HepG2 (cell line): ENCODE measurements around the gene ZNF302. TPM values are rescaled to one million over a fixed set of nuclear protein-coding genes. Genes with fewer than 3 reads are reported as not detected.
A peak's percentile ranks its signal among the peaks of the same experiment; 100 is the strongest.

ENCODE experiments used
- ATAC-seq: fragments of 200-7000 bp; cut with Tn5 transposase; 3 replicates; pipeline ENCODE4 v1.9.1; 2020; ENCODE audit warnings: mild to moderate bottlenecking, moderate library complexity
- BruUV-seq: library from RNA; stranded (reverse); fragments of 400-500 nt; replicated peaks from 2 replicates; lab custom pipeline; 2021; lab: Mats Ljungman, UMichigan
- CTCF ChIA-PET: fragments of 300-600 bp; formaldehyde crosslinking; extraction: SDS; loops from one replicate; lab custom pipeline; 2021; ENCODE audit warnings: low total read pairs, inconsistent platforms, low intra/inter-chr PET ratio; lab: Yijun Ruan, JAX
- POLR2A ChIA-PET: fragments of 350-600 bp; sonication (Branson Sonifier 250); formaldehyde crosslinking; loops from one replicate; lab custom pipeline; 2020; ENCODE audit warnings: antibody characterized with exemption, inconsistent platforms; lab: Yijun Ruan, JAX
- DNase-seq: peaks from one replicate; pipeline ENCODE4 v3.0.0-alpha.2; 2015; ENCODE audit warnings: low spot score
- FAIRE-seq: peaks from 3 replicates; lab custom pipeline; 2011; peaks lifted over from hg19 to GRCh38; lab: Jason Lieb, UNC
- H2AFZ ChIP-seq: one replicate; pipeline ENCODE4 v1.6.1; 2011; ENCODE audit warnings: low read length, inconsistent platforms
- H3K27ac ChIP-seq: fragments of 300-600 bp; 3 replicates; pipeline ENCODE4 v1.8.0; 2011; ENCODE audit warnings: mixed run types, mild to moderate bottlenecking, mixed read lengths, low read length, inconsistent platforms; ENCODE audit not compliant: insufficient read depth; ENCODE audit errors: extremely low read length
- H3K27me3 ChIP-seq, 2 experiments: fragments of 200-600 bp in 1 of 2; 2 replicates in 1 of 2; 3 replicates in 1 of 2; pipeline versions ENCODE4 v1.6.0 to v1.8.0; 2011; ENCODE audit warnings: low read length in 2 of 2, mild to moderate bottlenecking in 2 of 2, moderate library complexity in 2 of 2, inconsistent platforms in 1 of 2; ENCODE audit not compliant: insufficient read depth in 2 of 2, control insufficient read depth in 1 of 2
- H3K36me3 ChIP-seq, 2 experiments: fragments of 200-600 bp in 1 of 2; replicated peaks in 1 of 2; 2 replicates in 1 of 2; 3 replicates in 1 of 2; pipeline versions ENCODE4 v1.5.1 to v1.8.0; 2011; ENCODE audit warnings: low read length in 2 of 2, inconsistent platforms in 1 of 2; ENCODE audit not compliant: insufficient read depth in 2 of 2, control insufficient read depth in 1 of 2
- H3K4me1 ChIP-seq: 2 replicates; pipeline ENCODE4 v1.5.1; 2012; ENCODE audit warnings: low read length, inconsistent platforms; ENCODE audit not compliant: insufficient read depth
- H3K4me2 ChIP-seq: 2 replicates; pipeline ENCODE4 v1.6.0; 2011; ENCODE audit warnings: low read depth, low read length, inconsistent platforms
- H3K4me3 ChIP-seq, 3 experiments: fragments of 200-600 bp in 1 of 3; sonication (generic), shearing (Covaris generic) in 1 of 3; replicated peaks in 1 of 3; 2 replicates each; pipeline ENCODE4 v1.5.1; 2011 to 2016; ENCODE audit warnings: low read length in 3 of 3, inconsistent platforms in 2 of 3, low read depth in 2 of 3, mild to moderate bottlenecking in 2 of 3, control low read depth in 1 of 3, mixed read lengths in 1 of 3; ENCODE audit not compliant: insufficient read depth in 1 of 3
- H3K79me2 ChIP-seq: one replicate; pipeline ENCODE4 v1.6.1; 2011; ENCODE audit warnings: low read length, inconsistent platforms; ENCODE audit not compliant: insufficient read depth
- H3K9ac ChIP-seq: 2 replicates; pipeline ENCODE4 v1.6.0; 2011; ENCODE audit warnings: mild to moderate bottlenecking, low read depth, low read length, inconsistent platforms; ENCODE audit not compliant: insufficient read depth
- H3K9me3 ChIP-seq: 2 replicates; pipeline ENCODE4 v1.5.1; 2012; ENCODE audit warnings: mild to moderate bottlenecking, low read length
- H4K20me1 ChIP-seq: 2 replicates; pipeline ENCODE4 v1.6.0; 2011; ENCODE audit warnings: inconsistent platforms, mild to moderate bottlenecking, low read length, moderate library complexity; ENCODE audit not compliant: insufficient read depth
- BRCA1 ChIP-seq: sonication (generic); formaldehyde crosslinking; IDR thresholded peaks from 2 replicates; pipeline ENCODE4 v1.4.0; 2020; ENCODE audit warnings: missing genetic modification reagents
- BRF2 ChIP-seq: sonication (generic); formaldehyde crosslinking; IDR thresholded peaks from 2 replicates; pipeline ENCODE4 v1.8.1; 2022; ENCODE audit warnings: mild to moderate bottlenecking, missing genetic modification reagents
- CERS6 ChIP-seq: sonication (generic); formaldehyde crosslinking; IDR thresholded peaks from 2 replicates; pipeline ENCODE4 v1.5.0; 2020; ENCODE audit warnings: missing genetic modification reagents
- DNMT3B ChIP-seq: conservative IDR thresholded peaks from 2 replicates; pipeline ENCODE4 v1.6.1; 2016; ENCODE audit warnings: missing biosample characterization, control low read depth
- FOSL1 ChIP-seq: sonication (generic); formaldehyde crosslinking; IDR thresholded peaks from 2 replicates; pipeline ENCODE4 v1.9.0; 2021; ENCODE audit warnings: missing genetic modification reagents, borderline replicate concordance
- PAXIP1 ChIP-seq: sonication (generic); formaldehyde crosslinking; conservative IDR thresholded peaks from 2 replicates; pipeline ENCODE4 v1.4.0; 2020; ENCODE audit warnings: mild to moderate bottlenecking, missing genetic modification reagents, moderate library complexity
- SMAD1 ChIP-seq: sonication (generic); formaldehyde crosslinking; IDR thresholded peaks from 2 replicates; pipeline ENCODE4 v1.4.0; 2020; ENCODE audit warnings: missing genetic modification reagents, low read depth, mild to moderate bottlenecking, borderline replicate concordance
- TBP ChIP-seq: sonication (generic); formaldehyde crosslinking; IDR thresholded peaks from 2 replicates; pipeline ENCODE4 v1.5.0; 2020; ENCODE audit warnings: missing genetic modification reagents
- TRIM22 ChIP-seq: fragments of 450-650 bp; IDR thresholded peaks from 2 replicates; pipeline ENCODE4 v1.6.1; 2017
- ZBED4 ChIP-seq: sonication (generic); formaldehyde crosslinking; IDR thresholded peaks from 2 replicates; pipeline ENCODE4 v1.4.0; 2020; ENCODE audit warnings: missing genetic modification reagents, borderline replicate concordance
- WGBS: methylation state at CpG from one replicate; pipeline ENCODE4 v1.1.6; 2017; ENCODE audit warnings: low lambda C conversion rate; 5-methylcytosine and 5-hydroxymethylcytosine counted together
- in situ Hi-C: cut with HindIII; loops from 2 replicates; pipeline ENCODE4 v1.10.0; 2017; ENCODE audit warnings: low pct_unique_long_range_greater_than_20kb; ENCODE audit not compliant: extremely low pct_ligation_motif_present
- intact Hi-C: fragments of 100-400 bp; cut with micrococcal nuclease; formaldehyde crosslinking; loops from one replicate; pipeline ENCODE4 v1.10.0; 2022; ENCODE audit not compliant: unreplicated experiment
- polyA plus RNA-seq, 8 experiments: library from polyadenylated mRNA; depleted of rRNA in 3 of 8; stranded (reverse) in 7 of 8; unstranded in 1 of 8; fragments of >200 nt; fragmentation: Illumina TruSeq in 4 of 8; extraction: Trizol in 4 of 8; gene quantifications; 2 replicates each; pipeline versions ENCODE4 v1.2.1 to v1.2.3, GENCODE V29; 2011 to 2016; ENCODE audit warnings: low read depth in 4 of 8, missing spikeins in 1 of 8, mixed read lengths in 1 of 8; ENCODE audit not compliant: insufficient read depth in 1 of 8
- total RNA-seq, 5 experiments: library from RNA; depleted of rRNA; stranded (reverse); fragments of >200 nt; fragmentation: Illumina TruSeq; extraction: Trizol; gene quantifications; 2 replicates each; pipeline ENCODE4 v1.2.3, GENCODE V29; 2016; ENCODE audit warnings: low read depth in 1 of 5

The ZNF302 gene
- total and polyA plus RNA-seq, 2 of the 13 experiments (the other 11 are each of a cell fraction or from before 2014, with no cell fraction given), result not detected

- ChIA-PET POLR2A (no interaction called here), CTCF (no interaction called here)
- Histone ChIP-seq H3K36me3 (no peaks in the 10 kb centered on the region), H3K4me2 (no peak overlapping the region; the same call in 1 of the 2 replicates), H3K4me1 (peaks cover 30% of the 10 kb centered on the region), H2AFZ (no peak overlapping the region), H3K79me2 (no peaks in the 10 kb centered on the region), H3K27ac (no peak overlapping the region), H4K20me1 (no peaks in the 10 kb centered on the region), H3K27me3 (peaks cover 0 to 23% of the 10 kb centered on the region in 2 experiments; a peak in 3 of 5 replicates), H3K9ac (no peak overlapping the region), H3K4me3 (no peak overlapping the region), H3K9me3 (no peaks in the 10 kb centered on the region)
- TF ChIP-seq TBP (CRISPR knock-in tag), result no peak
- TF ChIP-seq PAXIP1 (CRISPR knock-in tag), result no peak
- no peak for TF ChIP-seq FOSL1 (CRISPR knock-in tag)
- TF ChIP-seq BRF2 (CRISPR knock-in tag), result no peak
- TF ChIP-seq ZBED4 (CRISPR knock-in tag), result no peak
- TF ChIP-seq BRCA1 (CRISPR knock-in tag), result no peak
- TF ChIP-seq CERS6 (CRISPR knock-in tag), result no peak
- no peak for TF ChIP-seq DNMT3B (CRISPR knock-in tag)
- no peak for TF ChIP-seq TRIM22
- TF ChIP-seq SMAD1 (CRISPR knock-in tag), result no peak
- 19% methylated on average over 8 of the region's 11 CpGs for WGBS
- in situ Hi-C loops, result no loop called here
- BruUV-seq, result no TSS peak
- FAIRE-seq, result no peak
- intact Hi-C loops, result no loop called here
- peak; percentile 41; the same call in 2 of the 3 replicates for ATAC-seq
- DNase-seq, result no peak
Observed at GRCh38 chr19:34722353-34722752, 44.9 kb downstream of the ZNF302 start.
